Measurements from ENCODE around the gene DYTN. TPM values are rescaled to one million over a fixed set of nuclear protein-coding genes. Genes with fewer than 3 reads are reported as not detected.

Gene DYTN
- not detected in 2 replicates for polyA plus RNA-seq
- not detected in 2 replicates for polyA minus RNA-seq

DNA sequence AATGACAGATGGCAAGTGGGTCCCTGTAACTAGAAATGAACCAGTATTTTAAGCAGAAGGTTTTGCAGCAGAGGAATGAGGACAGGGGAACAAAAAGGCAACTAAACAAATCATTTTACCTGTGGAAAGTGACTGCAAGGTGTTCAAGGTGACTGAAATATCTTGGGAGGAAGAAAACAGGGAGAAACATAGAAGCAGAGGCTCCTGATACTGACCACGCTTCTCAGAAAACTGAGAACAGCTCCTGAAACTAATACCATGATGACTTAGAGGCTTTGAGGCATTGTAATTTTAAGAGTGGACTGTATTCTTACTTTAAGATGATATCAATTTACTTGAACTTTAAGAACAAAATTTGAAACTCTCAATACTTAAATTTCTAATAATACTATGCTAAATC, at the start of gene DYTN:
Gene DYTN, minus strand, starts transcription at position 101 of the 400 bp plus-strand sequence. CDS start 117 bp downstream, outside the sequence.
- Histone ChIP-seq H4K20me1 (ENCODE audit: insufficient read depth) (no peaks in the 10 kb centered on the region), H3K27me3 (ENCODE audit: insufficient read depth, low read depth, low read length) (no peaks in the 10 kb centered on the region), H3K4me2 (ENCODE audit: low read length) (no peak within 1 kb of the TSS), H3K9me3 (ENCODE audit: low read length) (no peaks in the 10 kb centered on the region), H2AFZ (ENCODE audit: low read depth, low read length) (no peak within 1 kb of the TSS), H3K9ac (ENCODE audit: low read length) (no peak within 1 kb of the TSS), H3F3A (ENCODE audit: insufficient read depth, low read length, poor library complexity, severe bottlenecking) (no peaks in the 10 kb centered on the region), H3K79me2 (replicated peaks; ENCODE audit: insufficient read depth, low read length) (no peaks in the 10 kb centered on the region), H3K4me3 (ENCODE audit: low read length) (no peak within 1 kb of the TSS), H3K36me3 (ENCODE audit: insufficient read depth, low read length) (no peaks in the 10 kb centered on the region), H3K9me2 (ENCODE audit: insufficient read depth, low read length) (no peaks in the 10 kb centered on the region), H3K27ac (ENCODE audit: low read length) (no peak within 1 kb of the TSS)
- TF ChIP-seq CTCF (IDR thresholded peaks at IDR 0.05; ENCODE audit: poor library complexity, severe bottlenecking), result no peak
- no peak for TF ChIP-seq RAD21 (conservative IDR thresholded peaks at IDR 0.05)
- TF ChIP-seq POLR2AphosphoS5 (IDR thresholded peaks at IDR 0.05), result no peak
- TF ChIP-seq SMC3 (conservative IDR thresholded peaks at IDR 0.05; ENCODE audit: poor library complexity), result no peak
- no peak for TF ChIP-seq REST (IDR thresholded peaks at IDR 0.05; ENCODE audit: borderline replicate concordance)
- TF ChIP-seq TAF1 (IDR thresholded peaks at IDR 0.05; ENCODE audit: low read depth), result no peak
- TF ChIP-seq MXI1 (conservative IDR thresholded peaks at IDR 0.05; ENCODE audit: poor library complexity, severe bottlenecking), result no peak
- TF ChIP-seq EP300 (conservative IDR thresholded peaks at IDR 0.05; ENCODE audit: poor library complexity, severe bottlenecking), result no peak

GRCh38 chr2:206766057-206766930, 48.1 kb upstream of the DYTN start:
- no peaks in the 10 kb centered on the region for H3K27me3 ChIP-seq (ENCODE audit: insufficient read depth, low read depth, low read length)
- H4K20me1 ChIP-seq (ENCODE audit: insufficient read depth), result no peaks in the 10 kb centered on the region
- H3K4me2 ChIP-seq (ENCODE audit: low read length), result peak overlapping the region; percentile 74
- no peaks in the 10 kb centered on the region for H3F3A ChIP-seq (ENCODE audit: insufficient read depth, low read length, poor library complexity, severe bottlenecking)
- H3K9me2 ChIP-seq (ENCODE audit: insufficient read depth, low read length), result no peaks in the 10 kb centered on the region
- H2AFZ ChIP-seq (ENCODE audit: low read depth, low read length), result peak overlapping the region; percentile 89
- H3K9ac ChIP-seq (ENCODE audit: low read length), result peak overlapping the region; percentile 79
- peaks cover 25% of the 10 kb centered on the region for H3K79me2 ChIP-seq (replicated peaks; ENCODE audit: insufficient read depth, low read length)
- peak overlapping the region; percentile 92 for H3K4me3 ChIP-seq (ENCODE audit: low read length)
- H3K36me3 ChIP-seq (ENCODE audit: insufficient read depth, low read length), result peaks cover 6% of the 10 kb centered on the region
- H3K9me3 ChIP-seq (ENCODE audit: low read length), result no peaks in the 10 kb centered on the region
- peak overlapping the region; percentile 86 for H3K27ac ChIP-seq (ENCODE audit: low read length)
- TF ChIP-seq SMC3 (conservative IDR thresholded peaks at IDR 0.05; ENCODE audit: poor library complexity) (no peak), MXI1 (conservative IDR thresholded peaks at IDR 0.05; ENCODE audit: poor library complexity, severe bottlenecking) (no peak), CTCF (IDR thresholded peaks at IDR 0.05; ENCODE audit: poor library complexity, severe bottlenecking) (no peak), REST (IDR thresholded peaks at IDR 0.05; ENCODE audit: borderline replicate concordance) (no peak), EZH2 (IDR thresholded peaks at IDR 0.05; ENCODE audit: borderline replicate concordance, insufficient read depth, low read length, poor library complexity, severe bottlenecking) (no peak), TAF1 (IDR thresholded peaks at IDR 0.05; ENCODE audit: low read depth) (no peak), POLR2AphosphoS5 (IDR thresholded peaks at IDR 0.05) (no peak), RAD21 (conservative IDR thresholded peaks at IDR 0.05) (no peak), EP300 (conservative IDR thresholded peaks at IDR 0.05; ENCODE audit: poor library complexity, severe bottlenecking) (no peak)
